CD4-positive, alpha-beta T cell treated with Interleukin-4 for 1 hour (primary cell): ENCODE data around the gene ATP10A.

Experiments
- DNase-seq, 2 donors: peaks; one replicate each; pipeline ENCODE4 v3.0.0-alpha.2; 2020 to 2022

The ATP10A gene

DNA sequence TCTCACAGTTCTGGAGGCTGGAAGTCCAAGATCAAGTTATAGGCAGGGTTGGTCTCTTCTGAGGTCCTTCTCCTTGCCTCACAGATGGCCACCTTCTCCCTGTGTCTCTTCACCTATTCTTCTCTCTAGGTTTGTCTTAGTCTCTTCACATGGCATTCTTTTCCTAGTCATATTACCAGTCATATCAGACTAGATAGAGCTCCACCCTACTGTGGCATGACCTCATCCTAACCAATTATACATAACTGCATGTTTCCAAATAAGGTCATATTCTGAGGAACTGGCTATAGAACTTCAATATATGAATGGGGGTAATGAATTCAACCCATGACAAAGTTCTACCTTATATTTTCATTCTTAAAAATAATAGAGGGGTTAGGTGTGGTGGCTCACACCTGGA is 227.9 kb downstream of the ATP10A start:
- no peak for DNase-seq

DNA sequence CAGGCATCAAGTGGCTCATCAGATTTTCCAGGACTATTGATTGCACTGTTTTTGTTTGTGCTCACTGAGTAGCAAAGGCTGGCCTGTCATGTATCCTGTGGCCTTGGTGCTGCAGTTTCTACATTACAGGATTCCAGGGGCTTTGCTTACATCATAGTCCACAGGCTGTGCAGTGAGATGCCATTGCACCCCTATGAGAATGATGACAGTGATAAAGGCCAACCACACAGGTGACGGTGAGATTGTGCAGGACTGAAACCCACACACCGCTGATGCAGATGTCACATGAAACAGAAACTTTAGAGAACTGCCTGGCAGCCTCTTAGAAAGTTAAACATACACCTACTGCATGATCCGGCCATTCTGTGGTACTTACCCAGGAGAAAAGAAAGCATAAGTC is 229.3 kb downstream of the ATP10A start:
- DNase-seq, result no peak

DNA sequence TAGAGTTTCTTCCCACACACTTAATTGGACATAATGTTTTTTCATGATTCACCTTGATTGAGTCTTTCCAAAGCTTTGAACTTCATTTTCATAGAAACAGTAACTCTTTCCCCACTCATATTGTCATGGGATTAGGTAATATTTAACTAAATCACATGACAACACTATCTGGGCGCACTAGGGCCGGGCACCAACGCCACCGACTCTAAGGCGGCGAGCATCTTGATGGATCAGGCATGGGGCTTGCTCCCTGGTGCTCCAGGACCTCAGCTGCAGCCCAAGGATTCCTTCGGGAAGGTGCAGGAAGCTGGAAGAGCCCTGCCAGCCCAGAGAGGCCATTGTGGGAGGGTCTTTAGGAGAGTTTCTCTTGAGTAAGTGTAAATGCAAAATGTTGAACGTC is 231.2 kb downstream of the ATP10A start:
- DNase-seq, result no peak
